H9 (cell line): ENCODE results near the gene B3GALT5. TPM values are rescaled to one million over a fixed set of nuclear protein-coding genes. Genes with fewer than 3 reads are reported as not detected.

Experiments
- DNase-seq: peaks from one replicate; pipeline ENCODE4 v3.0.0-alpha.2; 2017
- H2AFZ ChIP-seq: one replicate; pipeline ENCODE4 v1.6.1; 2013; ENCODE audit warnings: mild to moderate bottlenecking, low read length, control low read depth, moderate library complexity
- H2AK5ac ChIP-seq: 2 replicates; pipeline ENCODE4 v1.6.1; 2013; ENCODE audit warnings: low read length, control low read depth, mixed read lengths; ENCODE audit not compliant: insufficient read length
- H2BK120ac ChIP-seq: one replicate; pipeline ENCODE4 v1.6.1; 2013; ENCODE audit warnings: low read depth, mild to moderate bottlenecking, low read length, control low read depth, inconsistent platforms; ENCODE audit not compliant: poor library complexity, severe bottlenecking
- H2BK12ac ChIP-seq: 2 replicates; pipeline ENCODE4 v1.6.1; 2013; ENCODE audit warnings: low read length, control low read depth, mixed read lengths, low read depth; ENCODE audit not compliant: insufficient read length
- H2BK15ac ChIP-seq: 2 replicates; pipeline ENCODE4 v1.6.1; 2013; ENCODE audit warnings: low read depth, low read length, control low read depth
- H2BK20ac ChIP-seq: one replicate; pipeline ENCODE4 v1.6.1; 2013; ENCODE audit warnings: low read depth, mild to moderate bottlenecking, low read length, control low read depth, inconsistent platforms; ENCODE audit not compliant: poor library complexity, severe bottlenecking
- H2BK5ac ChIP-seq: 2 replicates; pipeline ENCODE4 v1.6.1; 2013; ENCODE audit warnings: low read length, control low read depth, mixed read lengths; ENCODE audit not compliant: insufficient read length
- H3K14ac ChIP-seq: 2 replicates; pipeline ENCODE4 v1.6.1; 2013; ENCODE audit warnings: low read length, control low read depth; ENCODE audit not compliant: insufficient read depth
- H3K18ac ChIP-seq: 2 replicates; pipeline ENCODE4 v1.6.1; 2013; ENCODE audit warnings: low read depth, mild to moderate bottlenecking, mixed read lengths, low read length, control low read depth; ENCODE audit not compliant: insufficient read length
- H3K23ac ChIP-seq: 2 replicates; pipeline ENCODE4 v1.6.1; 2013; ENCODE audit warnings: low read length, control low read depth, mixed read lengths, low read depth; ENCODE audit not compliant: insufficient read length
- H3K23me2 ChIP-seq: 2 replicates; pipeline ENCODE4 v1.6.1; 2013; ENCODE audit warnings: low read depth, mild to moderate bottlenecking, mixed read lengths, low read length, control low read depth; ENCODE audit not compliant: insufficient read length, poor library complexity, severe bottlenecking
- H3K27ac ChIP-seq: 2 replicates; pipeline ENCODE4 v1.5.1; 2013; ENCODE audit warnings: low read length, control low read depth, mixed read lengths, low read depth; ENCODE audit not compliant: insufficient read length
- H3K27me3 ChIP-seq: 2 replicates; pipeline ENCODE4 v1.6.1; 2013; ENCODE audit warnings: low read length, control low read depth, inconsistent platforms; ENCODE audit not compliant: insufficient read depth
- H3K4ac ChIP-seq: 2 replicates; pipeline ENCODE4 v1.6.1; 2013; ENCODE audit warnings: low read depth, mild to moderate bottlenecking, control low read depth, inconsistent platforms, low read length, moderate library complexity
- H3K4me1 ChIP-seq: 2 replicates; pipeline ENCODE4 v1.6.1; 2013; ENCODE audit warnings: low read length, control low read depth, inconsistent platforms; ENCODE audit not compliant: insufficient read depth
- H3K4me2 ChIP-seq: 2 replicates; pipeline ENCODE4 v1.6.1; 2013; ENCODE audit warnings: low read length, control low read depth, mixed read lengths; ENCODE audit not compliant: insufficient read length, insufficient read depth
- H3K56ac ChIP-seq: 2 replicates; pipeline ENCODE4 v1.6.1; 2013; ENCODE audit warnings: low read depth, mild to moderate bottlenecking, mixed read lengths, low read length, control low read depth; ENCODE audit not compliant: insufficient read length
- H3K79me1 ChIP-seq: 2 replicates; pipeline ENCODE4 v1.6.1; 2013; ENCODE audit warnings: low read depth, mild to moderate bottlenecking, moderate library complexity, low read length, control low read depth, inconsistent platforms; ENCODE audit not compliant: insufficient read depth, poor library complexity, severe bottlenecking
- H3K79me2 ChIP-seq: 2 replicates; pipeline ENCODE4 v1.6.1; 2013; ENCODE audit warnings: low read length, control low read depth, inconsistent platforms; ENCODE audit not compliant: insufficient read depth
- H3K9ac ChIP-seq: 2 replicates; pipeline ENCODE4 v1.6.1; 2013; ENCODE audit warnings: low read length, control low read depth, mixed read lengths; ENCODE audit not compliant: insufficient read length; ENCODE audit errors: extremely low read depth
- H3K9me3 ChIP-seq: one replicate; pipeline ENCODE4 v1.6.1; 2013; ENCODE audit warnings: low read depth, low read length, inconsistent platforms; ENCODE audit not compliant: control insufficient read depth
- H3T11ph ChIP-seq: one replicate; pipeline ENCODE4 v1.6.1; 2013; ENCODE audit warnings: mild to moderate bottlenecking, low read length, control low read depth, inconsistent platforms
- H4K20me1 ChIP-seq: one replicate; pipeline ENCODE4 v1.6.1; 2013; ENCODE audit not compliant: control insufficient read depth, insufficient read length, insufficient read depth
- H4K5ac ChIP-seq: 2 replicates; pipeline ENCODE4 v1.6.1; 2013; ENCODE audit warnings: low read depth, mild to moderate bottlenecking, mixed read lengths, low read length, control low read depth; ENCODE audit not compliant: insufficient read length
- H4K8ac ChIP-seq: replicated peaks from 2 replicates; pipeline ENCODE4 v1.6.1; 2013; ENCODE audit warnings: low read length, control low read depth, mixed read lengths, low read depth; ENCODE audit not compliant: insufficient read length
- H4K91ac ChIP-seq: 2 replicates; pipeline ENCODE4 v1.6.1; 2013; ENCODE audit warnings: low read depth, mild to moderate bottlenecking, moderate library complexity, mixed read lengths, low read length, control low read depth; ENCODE audit not compliant: insufficient read length
- H3K27ac Mint-ChIP-seq, 3 experiments: 2 replicates in 2 of 3; 3 replicates in 1 of 3; pipeline ENCODE4 v1.8.0; 2020 to 2021; ENCODE audit warnings: mixed read lengths in 3 of 3, mild to moderate bottlenecking in 1 of 3, moderate library complexity in 1 of 3
- H3K27me3 Mint-ChIP-seq: 2 replicates; pipeline ENCODE4 v1.8.0; 2021; ENCODE audit warnings: low read depth, mild to moderate bottlenecking, moderate library complexity, mixed read lengths
- H3K36me3 Mint-ChIP-seq, 3 experiments: 2 replicates in 2 of 3; 3 replicates in 1 of 3; pipeline ENCODE4 v1.8.0; 2020 to 2021; ENCODE audit warnings: low read depth in 3 of 3, mixed read lengths in 3 of 3; ENCODE audit not compliant: insufficient read depth in 1 of 3
- H3K4me1 Mint-ChIP-seq, 2 experiments: 2 replicates each; pipeline ENCODE4 v1.8.0; 2020; ENCODE audit warnings: mixed read lengths in 2 of 2
- H3K4me3 Mint-ChIP-seq, 2 experiments: 2 replicates in 1 of 2; 3 replicates in 1 of 2; pipeline ENCODE4 v1.8.0; 2020 to 2021; ENCODE audit warnings: mild to moderate bottlenecking in 2 of 2, mixed read lengths in 2 of 2, moderate library complexity in 1 of 2
- H3K9me3 Mint-ChIP-seq, 2 experiments: 2 replicates in 1 of 2; 3 replicates in 1 of 2; pipeline ENCODE4 v1.8.0; 2020; ENCODE audit warnings: mild to moderate bottlenecking in 2 of 2, mixed read lengths in 2 of 2, moderate library complexity in 1 of 2
- CTCF ChIP-seq: fragments of 200-600 bp; sonication (generic); conservative IDR thresholded peaks from 3 replicates; pipeline ENCODE4 v1.8.0; 2021; ENCODE audit warnings: antibody characterized with exemption, mild to moderate bottlenecking
- WGBS: extraction: QIAGEN DNeasy Blood & Tissue Kit; methylation state at CpG from one replicate; pipeline ENCODE4 v1.1.7; 2013; ENCODE audit warnings: missing lambda C conversion rate, low lambda C conversion rate, mixed read lengths; ENCODE audit not compliant: insufficient read length; ENCODE audit errors: extremely low coverage; 5-methylcytosine and 5-hydroxymethylcytosine counted together
- total RNA-seq: library from RNA; stranded (reverse); gene quantifications from 2 replicates; pipeline ENCODE4 v1.2.1, GENCODE V29; 2021

The B3GALT5 gene
- total RNA-seq, 1 experiment from 2014 or later, result 24.7 TPM

GRCh38 chr21:39658066-39658465 lies 45.3 kb downstream of the B3GALT5 start:
- Histone ChIP-seq H4K8ac (no peak overlapping the region), H3K79me1 (no peaks in the 10 kb centered on the region), H3K56ac (no peak overlapping the region), H2AK5ac (no peak overlapping the region), H2AFZ (no peak overlapping the region), H3K9me3 (no peaks in the 10 kb centered on the region), H4K20me1 (no peaks in the 10 kb centered on the region), H3K18ac (no peak overlapping the region), H3K23me2 (no peaks in the 10 kb centered on the region), H3K23ac (no peak overlapping the region), H3K4me1 (0 out of 2 replicates have a peak, but pooled peaks cover 3% of the 10 kb centered on the region), H3K4ac (no peak overlapping the region), H2BK20ac (no peak overlapping the region), H3K9ac (no peak overlapping the region), H3T11ph (no peak overlapping the region), H2BK15ac (no peak overlapping the region), H3K4me2 (no peak overlapping the region), H4K5ac (no peak overlapping the region), H3K79me2 (peaks cover 2% of the 10 kb centered on the region; the same call in 1 of the 2 replicates), H3K14ac (peak overlapping the region; percentile 64; the same call in 1 of the 2 replicates), H3K27ac (no peak overlapping the region), H4K91ac (no peak overlapping the region), H3K27me3 (no peaks in the 10 kb centered on the region), H2BK120ac (no peak overlapping the region), H2BK12ac (no peak overlapping the region), H2BK5ac (no peak overlapping the region)
- H3K27ac Mint-ChIP-seq, result peak overlapping the region; percentile 59 to 95 (median 87); a peak in 4 of 7 replicates
- no peak for DNase-seq
- H3K36me3 Mint-ChIP-seq, result peaks cover 48 to 88% (median 65%) of the 10 kb centered on the region in 3 experiments
- WGBS, result no CpG with 5 or more reads among the region's 2 CpGs
- H3K27me3 Mint-ChIP-seq, result no peaks in the 10 kb centered on the region
- H3K4me3 Mint-ChIP-seq, result no peak overlapping the region
- peaks cover 13 to 21% of the 10 kb centered on the region in 2 experiments for H3K4me1 Mint-ChIP-seq
- no peak for TF ChIP-seq CTCF
- H3K9me3 Mint-ChIP-seq, result 0 out of 5 replicates have a peak, but pooled peaks cover 0 to 2% of the 10 kb centered on the region in 2 experiments
